Thoracic aorta (tissue), 2 donors: Measurements from ENCODE around the gene ARTN. TPM values are rescaled to one million over a fixed set of nuclear protein-coding genes. Genes with fewer than 3 reads are reported as not detected.
A peak's percentile ranks its signal among the peaks of the same experiment; 100 is the strongest.

Source experiments
- ATAC-seq: fragments of 150-250 bp; one replicate; pipeline ENCODE4 v1.8.0; 2017; ENCODE audit warnings: low read depth; ENCODE audit not compliant: insufficient number of reproducible peaks, low FRiP score
- DNase-seq: peaks from one replicate; pipeline ENCODE4 v3.0.0-alpha.2; 2020; ENCODE audit warnings: low spot score
- H3K27ac ChIP-seq, 2 donors: fragments of 200-600 bp; sonication (generic); 1 replicate in 1 of 2; 2 replicates in 1 of 2; pipeline ENCODE4 v1.5.1; 2016; ENCODE audit warnings: mild to moderate bottlenecking in 2 of 2, moderate library complexity in 2 of 2
- H3K27me3 ChIP-seq: fragments of 200-600 bp; sonication (generic); replicated peaks from 2 replicates; pipeline ENCODE4 v1.6.0; 2016; ENCODE audit warnings: mild to moderate bottlenecking; ENCODE audit not compliant: insufficient read depth
- H3K36me3 ChIP-seq: fragments of 200-600 bp; sonication (generic); one replicate; pipeline ENCODE4 v1.5.1; 2016
- H3K4me1 ChIP-seq, 2 donors: fragments of 200-600 bp; sonication (generic); 1 replicate in 1 of 2; 2 replicates in 1 of 2; pipeline versions ENCODE4 v1.5.1 to v1.6.0; 2016; ENCODE audit warnings: low read depth in 2 of 2, mild to moderate bottlenecking in 1 of 2; ENCODE audit not compliant: control insufficient read depth in 1 of 2
- H3K4me3 ChIP-seq: fragments of 200-600 bp; sonication (generic); 2 replicates; pipeline ENCODE4 v1.5.1; 2016; ENCODE audit warnings: mild to moderate bottlenecking
- H3K9me3 ChIP-seq: fragments of 200-600 bp; sonication (generic); 2 replicates; pipeline ENCODE4 v1.5.1; 2016
- CTCF ChIP-seq: fragments of 200-600 bp; sonication (generic); IDR thresholded peaks from one replicate; pipeline ENCODE4 v1.5.1; 2019; ENCODE audit warnings: antibody characterized with exemption
- total RNA-seq, 2 donors: library from RNA; depleted of rRNA; stranded (reverse); fragments of >200 nt; gene quantifications; one replicate each; pipeline versions ENCODE4 v1.1.0 to v1.2.3, GENCODE V29; 2016

ARTN gene
- total RNA-seq: 1 to 10 TPM; 3.8 to 6.1 TPM

- H3K4me3 ChIP-seq: peak within 1 kb of the TSS; percentile 73
- no peak for DNase-seq
- peaks cover 15 to 20% of the 10 kb centered on the region in 2 donors for H3K4me1 ChIP-seq
- no peak within 1 kb of the TSS for H3K27ac ChIP-seq
- no peaks in the 10 kb centered on the region for H3K27me3 ChIP-seq
- H3K36me3 ChIP-seq: no peaks in the 10 kb centered on the region
- H3K9me3 ChIP-seq: no peaks in the 10 kb centered on the region
- TF ChIP-seq CTCF: no peak
- no peak for ATAC-seq
Observed at GRCh38 chr1:43933386-43934100, at the start of gene ARTN. Gene ARTN (plus strand): TSS chr1:43933801. CDS start chr1:43935657, 1,856 bp downstream.

- DNase-seq (no peak), ATAC-seq (no peak)
- Histone ChIP-seq H3K36me3 (no peaks in the 10 kb centered on the region), H3K4me3 (no peak overlapping the region), H3K9me3 (no peaks in the 10 kb centered on the region), H3K4me1 (no peaks in the 10 kb centered on the region), H3K27me3 (no peaks in the 10 kb centered on the region), H3K27ac (no peak overlapping the region)
- no peak for TF ChIP-seq CTCF
Observed at GRCh38 chr1:43885279-43885801, 48.3 kb upstream of the ARTN start.

- Histone ChIP-seq H3K36me3 (no peaks in the 10 kb centered on the region), H3K27ac (no peak overlapping the region), H3K9me3 (no peaks in the 10 kb centered on the region), H3K27me3 (no peaks in the 10 kb centered on the region), H3K4me1 (no peaks in the 10 kb centered on the region), H3K4me3 (no peak overlapping the region)
- no peak for TF ChIP-seq CTCF
- ATAC-seq (no peak), DNase-seq (no peak)
Observed at GRCh38 chr1:43887748-43888147, 45.9 kb upstream of the ARTN start.

- H3K36me3 ChIP-seq: peaks cover 9% of the 10 kb centered on the region
- no peaks in the 10 kb centered on the region for H3K4me1 ChIP-seq
- no peak for TF ChIP-seq CTCF
- H3K27ac ChIP-seq: no peak overlapping the region
- ATAC-seq: no peak
- no peaks in the 10 kb centered on the region for H3K9me3 ChIP-seq
- DNase-seq: no peak
- no peaks in the 10 kb centered on the region for H3K27me3 ChIP-seq
- no peak overlapping the region for H3K4me3 ChIP-seq
Observed at GRCh38 chr1:43890815-43891214, 42.8 kb upstream of the ARTN start.

GRCh38 chr1:43893006-43893405 is 40.6 kb upstream of the ARTN start:
- H3K27me3 ChIP-seq: no peaks in the 10 kb centered on the region
- H3K4me1 ChIP-seq: no peaks in the 10 kb centered on the region
- DNase-seq: no peak
- no peak overlapping the region for H3K4me3 ChIP-seq
- no peaks in the 10 kb centered on the region for H3K9me3 ChIP-seq
- H3K27ac ChIP-seq: no peak overlapping the region
- TF ChIP-seq CTCF: no peak
- peaks cover 10% of the 10 kb centered on the region for H3K36me3 ChIP-seq
- ATAC-seq: no peak
